ENCODE measurements around the gene RTN4IP1.
A peak's percentile ranks its signal among the peaks of the same experiment; 100 is the strongest.

RTN4IP1 gene

DNA sequence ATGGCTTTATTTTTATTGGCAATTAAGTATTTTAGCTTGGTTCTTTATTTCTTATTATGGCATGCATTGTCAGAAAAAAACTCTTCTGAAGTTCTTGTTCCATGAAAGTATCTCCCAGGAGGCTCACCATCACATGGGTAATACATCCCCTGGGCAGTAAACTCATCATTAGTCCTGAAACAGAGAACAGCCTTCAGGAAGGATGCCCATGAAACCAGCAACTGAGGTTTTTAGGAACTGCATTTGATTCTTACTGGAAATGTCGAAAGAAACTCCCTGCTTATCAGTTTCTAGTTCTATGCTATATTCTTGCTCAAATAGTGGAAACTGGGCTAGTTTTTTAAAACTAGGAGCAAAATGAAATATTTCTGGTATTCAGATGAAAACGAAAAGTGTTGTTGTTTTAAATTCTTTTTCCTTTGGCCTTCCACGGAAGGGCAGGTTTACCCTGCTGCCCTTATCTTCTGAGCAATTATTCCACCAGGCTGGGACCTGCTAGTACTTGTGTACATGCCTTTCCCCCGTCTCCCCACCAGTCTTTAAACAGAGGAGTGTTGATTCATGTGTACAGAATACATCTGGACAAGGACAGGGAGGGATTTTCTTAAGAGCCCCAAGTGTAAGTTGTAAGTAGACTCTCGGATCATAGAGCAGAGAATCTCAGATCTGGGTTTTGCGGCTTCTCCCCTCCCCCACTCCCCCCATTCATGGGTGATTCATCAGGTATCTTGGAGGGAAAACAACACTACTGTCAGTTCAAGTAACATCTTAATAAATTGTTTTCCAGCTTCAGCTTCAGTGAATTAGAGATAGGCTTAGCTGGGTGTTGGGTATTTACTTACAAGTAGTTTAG lies 81.5 kb downstream of the RTN4IP1 start:
- FAIRE-seq (no peak), DNase-seq (ENCODE audit: low spot score) (peak; percentile 30)

DNA sequence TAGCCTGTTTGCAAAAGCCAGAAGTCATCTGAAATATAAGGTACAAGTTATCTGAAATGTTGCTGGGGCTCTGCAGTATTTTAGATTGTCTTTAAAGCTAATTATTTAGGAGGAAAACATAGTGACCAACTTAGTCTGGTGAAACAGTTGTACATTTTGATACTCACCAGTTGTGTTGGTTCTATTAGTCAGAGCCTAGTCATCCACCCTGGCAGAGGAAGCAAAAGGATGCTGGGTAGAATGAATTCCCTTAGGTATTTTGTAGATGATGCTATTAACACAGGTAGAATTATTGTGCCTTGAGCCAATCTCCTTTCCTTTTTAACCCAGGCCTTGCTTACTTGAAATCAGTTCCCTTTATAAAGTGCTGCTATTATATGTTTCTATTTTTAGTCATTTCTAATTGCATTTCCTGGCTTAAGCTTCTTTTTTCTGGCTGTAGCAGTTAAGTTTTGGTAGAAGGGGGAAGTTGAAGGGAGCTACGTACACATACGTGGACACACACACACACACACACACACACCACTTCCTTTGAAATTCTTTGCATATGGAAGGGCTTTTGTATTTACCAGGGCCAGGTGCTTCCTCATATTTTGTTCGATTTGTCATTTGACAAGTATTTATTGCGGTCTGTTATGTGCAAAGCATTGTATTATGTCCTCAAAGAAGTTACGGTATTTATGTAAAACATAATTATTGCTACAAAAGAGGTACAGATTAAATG lies 82.4 kb downstream of the RTN4IP1 start:
- DNase-seq (ENCODE audit: low spot score) (peak; percentile 33), FAIRE-seq (no peak)

DNA sequence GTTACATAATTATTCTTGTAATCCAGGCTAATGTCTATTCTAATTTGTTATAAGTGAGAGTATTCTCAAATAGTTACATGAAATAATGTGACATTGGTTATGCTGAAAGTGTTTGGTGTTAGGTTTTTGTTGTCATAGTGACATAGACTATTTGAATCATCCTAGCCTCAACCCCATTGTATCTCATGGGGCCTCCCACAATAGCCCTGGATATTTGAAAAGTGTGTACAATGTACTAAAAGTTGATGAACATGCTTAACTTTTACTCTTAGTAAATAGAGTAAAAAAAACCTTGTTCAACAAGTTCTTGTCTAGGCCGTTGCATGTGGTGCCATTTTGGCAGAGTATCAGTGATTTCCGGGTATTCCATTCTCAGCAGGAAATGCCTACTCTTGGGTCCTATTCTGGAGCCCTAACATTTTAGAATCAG lies 83.0 kb downstream of the RTN4IP1 start:
- FAIRE-seq (no peak), DNase-seq (ENCODE audit: low spot score) (peak; percentile 12)

DNA sequence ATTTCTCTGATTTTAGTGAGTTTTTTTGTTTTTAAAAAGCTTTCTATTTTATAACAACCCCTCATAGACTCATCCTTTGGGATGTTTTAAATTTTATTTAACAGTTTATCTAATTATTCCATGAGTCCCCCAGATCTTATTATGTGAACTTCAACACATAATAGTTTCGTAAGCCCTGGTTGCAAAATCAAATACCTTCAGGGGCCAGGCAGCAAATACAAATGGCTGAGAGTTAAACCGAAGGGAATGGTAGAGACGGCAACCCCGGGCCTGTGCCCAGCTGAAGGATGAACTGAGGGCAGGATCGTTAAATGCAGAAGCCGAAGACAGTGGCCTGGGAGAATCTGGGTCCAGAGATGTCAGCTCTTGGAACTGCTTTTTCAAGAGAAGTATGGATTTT lies 88.4 kb downstream of the RTN4IP1 start:
- no peak for FAIRE-seq
- no peak for DNase-seq (ENCODE audit: low spot score)

DNA sequence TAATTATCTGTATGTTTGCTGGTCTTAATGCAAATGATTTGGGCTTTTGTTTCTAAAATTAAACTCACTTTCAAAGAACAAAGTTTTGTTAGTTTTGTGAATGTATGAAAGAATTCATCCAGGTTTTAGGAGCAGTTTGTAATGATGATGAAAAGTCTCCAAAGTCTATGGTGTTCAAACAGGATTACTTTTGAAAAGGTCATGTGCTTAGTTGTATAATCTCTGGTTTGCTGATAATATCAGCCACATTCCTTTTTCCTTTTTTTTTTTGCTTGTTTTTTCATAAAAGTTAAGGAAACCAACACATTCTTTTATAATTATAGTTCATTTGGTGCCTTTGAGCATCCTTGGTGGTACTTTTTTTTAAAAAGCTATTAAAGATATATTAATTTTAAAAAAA lies 88.9 kb downstream of the RTN4IP1 start:
- FAIRE-seq (no peak), DNase-seq (ENCODE audit: low spot score) (no peak)

DNA sequence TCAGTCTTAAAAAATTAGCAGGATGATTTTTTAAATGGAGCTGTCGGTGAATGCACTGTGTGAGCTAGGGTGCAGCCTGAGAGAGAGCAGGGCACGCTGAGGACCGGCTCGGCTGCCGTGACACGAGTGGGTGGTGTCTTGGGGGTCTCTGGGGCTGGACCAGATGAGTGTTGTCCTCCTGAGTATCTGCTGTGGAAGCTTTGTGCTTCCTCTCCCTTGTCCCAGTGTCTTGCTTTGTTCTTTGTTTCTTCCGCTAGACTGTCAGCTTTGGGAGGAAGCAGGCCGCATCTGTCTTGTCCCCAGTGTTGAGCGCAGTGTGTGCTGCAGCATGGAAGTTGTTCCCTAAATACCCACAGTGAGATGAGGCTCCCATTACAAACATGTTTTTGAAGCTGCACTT lies 89.4 kb downstream of the RTN4IP1 start:
- DNase-seq (ENCODE audit: low spot score) = no peak

DNA sequence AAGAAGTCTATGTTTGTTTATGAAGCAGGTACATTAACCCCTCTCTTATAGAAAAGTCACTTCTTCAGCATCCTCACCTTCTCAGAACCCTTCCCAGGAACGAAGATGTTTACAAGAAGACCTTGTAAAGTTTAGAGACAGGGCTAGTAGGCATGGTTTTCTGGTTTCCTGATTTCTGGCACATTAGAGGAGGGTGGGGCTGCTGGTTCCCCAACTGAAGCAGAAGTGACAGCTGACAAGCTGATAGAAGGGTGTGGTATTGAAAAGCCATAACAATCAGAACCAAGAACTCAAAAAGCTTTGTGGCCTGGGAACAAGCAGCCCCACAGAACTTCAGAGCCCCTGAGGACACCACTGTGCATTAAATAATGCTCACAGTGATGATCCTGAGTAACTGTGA lies 91.2 kb downstream of the RTN4IP1 start:
- FAIRE-seq (no peak), DNase-seq (ENCODE audit: low spot score) (no peak)

More for the DNA sequence above, 89.4 kb downstream of the RTN4IP1 start:
- no peak for FAIRE-seq

DNA sequence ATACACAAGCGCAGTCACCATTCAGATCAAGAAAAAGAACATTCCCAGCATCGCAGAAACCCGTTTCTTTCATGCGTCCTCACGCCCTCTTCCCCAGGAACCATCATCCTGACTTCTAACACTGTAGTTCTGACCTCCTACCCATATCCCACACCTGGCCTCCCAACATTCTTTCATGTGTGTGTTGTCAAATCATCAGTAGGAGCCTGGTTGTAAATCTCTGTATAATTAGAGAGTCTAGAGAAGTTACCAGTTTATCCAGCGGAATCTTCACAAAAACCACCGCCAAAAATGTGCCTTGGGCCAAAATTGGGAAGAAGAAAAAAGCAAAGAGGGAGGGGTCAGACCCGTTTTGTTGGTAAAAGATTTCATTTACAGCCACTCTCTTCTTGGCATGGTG lies 91.6 kb downstream of the RTN4IP1 start:
- DNase-seq (ENCODE audit: low spot score) = no peak
- FAIRE-seq = no peak

DNA sequence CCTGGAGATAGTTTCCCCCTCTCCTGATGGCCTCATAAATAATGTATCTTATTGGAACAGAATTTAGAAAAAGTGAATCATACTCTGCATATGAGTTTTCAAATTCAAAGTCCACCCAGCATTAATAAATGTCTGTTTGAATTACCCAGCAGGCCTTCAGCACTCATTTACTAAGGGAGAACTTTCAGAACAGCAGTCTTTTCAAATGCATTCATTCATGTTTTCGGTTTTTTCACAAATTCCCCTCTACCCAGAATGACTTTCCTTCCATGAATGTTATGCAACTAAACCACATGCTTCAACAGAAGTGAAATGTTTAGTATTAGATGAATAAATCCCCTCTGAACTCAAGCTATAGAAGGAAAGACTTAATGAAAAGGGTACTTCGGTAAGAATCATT lies 92.4 kb downstream of the RTN4IP1 start:
- DNase-seq (ENCODE audit: low spot score) (no peak), FAIRE-seq (no peak)

DNA sequence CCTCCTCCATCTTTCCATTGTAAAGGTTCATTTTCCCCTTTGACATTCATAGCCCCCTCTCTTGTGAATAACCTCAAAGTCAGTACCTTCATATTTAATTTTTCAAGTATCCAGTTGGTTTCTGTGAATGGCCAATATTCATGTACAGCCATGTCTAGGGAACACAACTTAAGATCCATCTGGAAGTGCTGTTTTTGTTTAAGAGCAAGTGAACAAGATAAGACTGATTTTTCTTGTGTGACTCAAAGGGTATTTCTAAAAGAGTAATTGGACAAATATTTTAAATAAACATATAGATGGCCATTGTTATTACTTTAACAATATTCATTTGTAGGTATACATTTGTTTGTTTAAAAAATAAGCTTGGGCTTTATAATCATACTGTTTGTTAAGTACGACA lies 92.9 kb downstream of the RTN4IP1 start:
- FAIRE-seq = no peak

DNA sequence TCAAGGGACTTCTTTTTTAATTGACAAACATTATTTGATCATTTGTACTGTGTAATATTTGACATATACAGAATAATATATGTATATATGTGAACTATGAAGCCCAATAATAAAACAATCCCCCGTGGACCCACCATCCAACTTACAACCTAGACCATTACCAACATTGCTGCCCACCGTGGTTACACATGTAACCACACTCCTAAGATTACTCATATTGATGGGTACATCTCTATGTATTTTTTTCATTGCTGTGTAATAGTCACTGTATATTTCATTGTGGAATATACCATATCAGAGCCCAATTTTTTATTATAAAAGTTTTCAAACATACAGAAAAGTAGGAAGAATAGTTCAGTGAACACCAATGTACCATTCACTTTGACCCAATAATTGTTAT lies 94.3 kb downstream of the RTN4IP1 start:
- FAIRE-seq = no peak
- no peak for DNase-seq (ENCODE audit: low spot score)

More for the DNA sequence above, 92.9 kb downstream of the RTN4IP1 start:
- no peak for DNase-seq (ENCODE audit: low spot score)

DNA sequence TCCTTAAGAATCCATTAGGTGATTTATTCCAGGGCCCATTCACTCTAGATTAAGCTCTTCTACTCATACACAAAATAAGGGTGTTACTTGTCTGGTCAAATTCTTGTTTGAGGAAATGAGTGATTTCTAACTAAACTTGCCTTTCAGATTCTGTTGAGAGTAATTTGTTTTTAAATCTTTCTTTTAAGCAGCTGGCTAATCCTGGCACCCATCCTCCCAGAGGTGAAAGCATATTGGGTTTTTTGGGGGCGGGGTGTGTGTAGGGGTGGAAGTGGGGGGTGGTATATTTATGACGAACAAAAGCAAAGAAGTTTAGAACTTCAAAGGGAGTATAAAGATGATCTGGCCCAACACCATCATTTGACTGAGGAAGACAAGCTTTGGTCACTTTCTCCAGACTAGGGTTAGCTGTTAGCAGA lies 94.7 kb downstream of the RTN4IP1 start:
- no peak for FAIRE-seq

DNA sequence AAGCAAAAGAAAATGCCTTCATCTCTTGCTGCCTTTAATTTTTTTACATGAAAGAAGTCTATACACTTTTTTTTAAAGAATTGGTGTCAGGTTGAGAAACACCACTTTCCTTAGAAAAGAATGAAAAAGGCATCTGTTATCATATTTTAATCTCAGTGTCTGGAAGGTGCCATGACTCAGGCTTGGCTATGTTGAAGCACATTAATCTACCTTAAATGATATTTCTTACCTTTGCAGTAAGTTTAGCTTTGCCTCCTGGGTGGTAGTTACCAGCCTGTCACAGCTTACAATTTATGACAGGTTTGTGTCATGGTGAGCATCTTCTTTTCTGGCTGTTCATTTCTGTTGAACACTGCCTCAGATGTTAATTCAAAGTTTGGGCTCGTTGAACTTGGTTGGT lies 95.3 kb downstream of the RTN4IP1 start:
- no peak for DNase-seq (ENCODE audit: low spot score)
- no peak for FAIRE-seq

More for the DNA sequence above, 94.7 kb downstream of the RTN4IP1 start:
- no peak for DNase-seq (ENCODE audit: low spot score)

DNA sequence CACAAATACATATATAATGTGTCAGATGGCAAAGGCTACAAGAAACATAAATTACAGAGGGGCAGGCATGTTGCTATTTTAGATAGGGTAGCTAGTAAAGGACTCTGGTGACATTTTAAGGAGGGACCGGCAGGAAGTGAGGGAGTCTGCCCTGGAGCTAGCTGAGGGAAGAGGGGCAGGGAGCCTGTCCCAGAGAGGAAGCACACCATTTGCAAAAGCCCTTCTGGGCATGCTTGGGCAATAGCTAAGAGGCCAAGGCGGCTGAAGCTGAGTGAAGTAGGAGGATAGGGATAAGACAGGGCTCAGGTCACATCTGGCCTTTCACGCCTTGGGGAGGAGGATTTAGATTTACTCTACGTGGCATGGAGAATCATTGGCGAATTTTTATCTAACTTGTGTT lies 96.2 kb downstream of the RTN4IP1 start:
- FAIRE-seq = no peak
- no peak for DNase-seq (ENCODE audit: low spot score)

DNA sequence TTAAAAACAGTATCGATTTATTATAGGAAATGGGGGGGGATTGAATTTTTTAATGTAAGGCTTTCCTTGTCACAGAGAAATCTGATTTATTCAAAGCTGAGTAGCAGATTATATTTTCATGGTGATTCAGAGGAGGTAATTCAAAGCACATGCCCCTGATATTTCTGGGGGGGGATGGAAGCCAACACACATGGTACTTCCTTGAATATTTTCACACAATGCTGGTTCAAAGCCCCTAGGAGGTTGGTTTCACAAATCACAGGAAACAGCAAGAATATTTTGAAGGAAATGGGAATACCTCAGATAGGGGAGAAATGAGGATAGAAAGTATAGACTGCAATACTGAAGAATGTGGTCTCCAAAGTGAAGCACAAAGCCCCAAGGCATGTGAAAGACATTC lies 98.8 kb downstream of the RTN4IP1 start:
- FAIRE-seq (no peak), DNase-seq (ENCODE audit: low spot score) (no peak)

DNA sequence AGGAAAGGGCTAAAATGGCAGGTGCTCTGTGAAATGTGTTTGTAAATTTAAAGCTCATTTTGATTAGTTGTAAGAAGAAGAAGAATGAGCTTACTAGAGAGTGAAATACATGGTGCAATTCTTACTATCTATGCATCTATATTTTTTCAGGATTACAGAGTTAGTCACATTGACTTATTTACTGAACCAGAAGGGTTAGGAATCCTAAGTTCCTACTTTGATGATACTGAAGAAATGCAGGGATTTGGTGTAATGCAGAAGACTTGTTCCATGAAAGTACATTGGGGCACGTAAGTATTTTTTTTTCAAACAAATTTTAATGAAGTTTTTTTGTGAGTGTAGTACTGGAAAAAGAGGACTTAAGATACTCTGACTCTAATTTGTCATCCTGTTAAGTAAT lies 99.3 kb downstream of the RTN4IP1 start:
- DNase-seq (ENCODE audit: low spot score) (no peak), FAIRE-seq (no peak)

DNA sequence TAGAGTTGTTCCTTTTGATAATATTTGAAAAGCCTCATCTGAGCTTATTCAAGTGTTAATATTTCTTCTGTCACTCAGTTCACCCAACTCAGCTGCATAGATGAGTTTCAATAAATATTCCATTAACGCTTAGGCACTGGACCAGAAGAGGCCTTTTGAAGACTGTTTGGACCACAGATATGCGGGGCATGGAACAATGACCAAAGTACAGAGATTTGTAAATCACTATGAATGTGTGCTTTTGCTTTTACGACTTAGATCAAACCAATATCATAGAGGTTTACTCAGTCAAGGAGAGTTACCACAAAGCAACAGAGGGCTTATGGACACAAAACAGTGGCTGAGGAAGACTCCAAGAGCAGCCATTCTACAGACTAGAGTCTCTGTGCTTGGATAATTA lies 99.9 kb downstream of the RTN4IP1 start:
- no peak for DNase-seq (ENCODE audit: low spot score)

DNA sequence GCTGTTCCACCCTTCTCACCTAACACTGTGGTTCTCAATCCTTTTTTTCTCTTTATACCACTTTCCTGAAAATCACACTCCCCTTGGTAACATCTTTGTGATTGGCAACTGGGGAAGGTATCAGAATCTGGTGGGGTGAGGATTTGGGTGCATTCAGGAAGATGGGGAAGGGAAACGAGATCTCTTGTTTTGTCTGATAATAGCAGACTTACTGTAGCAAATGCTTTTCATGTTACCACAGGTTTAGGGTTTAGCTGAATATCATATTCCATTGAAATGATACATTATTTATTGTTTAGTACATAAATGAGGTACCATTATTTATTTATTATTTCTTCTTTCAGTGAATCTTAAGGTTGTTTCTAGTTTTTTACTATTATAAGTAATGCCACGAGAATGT lies 100.8 kb downstream of the RTN4IP1 start:
- DNase-seq (ENCODE audit: low spot score) (no peak), FAIRE-seq (no peak)

More for the DNA sequence above, 99.9 kb downstream of the RTN4IP1 start:
- FAIRE-seq = no peak

DNA sequence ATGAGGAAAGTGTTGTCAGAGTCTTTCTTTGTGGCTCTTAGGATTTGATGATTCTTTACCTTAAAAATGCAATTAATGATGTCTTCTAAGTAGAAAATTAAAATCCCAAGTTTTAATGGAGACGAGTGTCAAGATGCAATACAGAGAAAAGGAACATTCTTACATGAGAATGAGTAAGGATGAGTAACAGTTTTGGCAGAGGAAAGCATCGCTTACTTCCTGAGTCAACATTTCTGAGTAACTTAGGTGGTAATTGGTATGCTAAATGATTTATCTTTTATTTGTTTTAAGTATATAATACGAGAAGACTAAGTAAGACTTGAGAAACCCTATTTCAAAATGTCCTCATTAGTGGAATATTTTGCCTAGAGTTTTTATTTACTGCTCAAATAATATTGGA lies 101.3 kb downstream of the RTN4IP1 start:
- DNase-seq (ENCODE audit: low spot score) = peak; percentile 40
- no peak for FAIRE-seq

DNA sequence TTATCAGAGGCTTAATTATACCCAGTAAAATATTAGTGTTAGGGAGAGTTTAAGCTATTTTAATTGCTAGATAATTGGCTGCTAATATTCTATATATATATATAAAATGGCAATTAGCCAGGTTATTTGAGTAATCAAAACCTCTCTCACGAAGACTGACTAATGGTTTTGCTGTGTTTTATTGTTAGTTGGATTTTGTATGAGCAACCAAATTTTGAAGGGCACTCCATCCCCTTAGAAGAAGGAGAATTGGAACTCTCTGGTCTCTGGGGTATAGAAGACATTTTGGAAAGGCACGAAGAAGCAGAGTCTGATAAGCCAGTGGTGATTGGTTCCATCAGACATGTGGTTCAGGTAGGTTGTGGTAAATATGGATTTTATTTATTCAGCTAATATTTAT lies 102.2 kb downstream of the RTN4IP1 start:
- no peak for FAIRE-seq
- DNase-seq (ENCODE audit: low spot score) = no peak

DNA sequence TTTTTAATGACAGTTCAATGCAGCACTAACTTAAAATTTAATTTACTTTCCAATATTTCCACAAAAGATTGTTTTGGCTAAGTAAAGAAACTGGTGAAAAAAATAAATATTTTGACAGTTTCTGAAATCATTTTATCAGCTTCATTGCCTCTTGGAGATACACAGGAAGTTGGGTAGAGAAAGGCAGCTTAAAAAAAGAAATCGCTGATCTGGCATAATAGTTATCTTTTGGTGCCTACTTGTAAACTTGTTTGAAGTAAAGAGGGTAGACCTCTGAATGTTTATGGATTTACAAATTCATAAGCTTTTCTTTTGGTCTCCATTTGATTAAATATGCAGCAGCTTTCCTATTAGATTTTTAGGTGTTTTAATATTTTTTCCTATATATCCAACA lies 103.4 kb downstream of the RTN4IP1 start:
- FAIRE-seq (no peak), DNase-seq (ENCODE audit: low spot score) (no peak)

DNA sequence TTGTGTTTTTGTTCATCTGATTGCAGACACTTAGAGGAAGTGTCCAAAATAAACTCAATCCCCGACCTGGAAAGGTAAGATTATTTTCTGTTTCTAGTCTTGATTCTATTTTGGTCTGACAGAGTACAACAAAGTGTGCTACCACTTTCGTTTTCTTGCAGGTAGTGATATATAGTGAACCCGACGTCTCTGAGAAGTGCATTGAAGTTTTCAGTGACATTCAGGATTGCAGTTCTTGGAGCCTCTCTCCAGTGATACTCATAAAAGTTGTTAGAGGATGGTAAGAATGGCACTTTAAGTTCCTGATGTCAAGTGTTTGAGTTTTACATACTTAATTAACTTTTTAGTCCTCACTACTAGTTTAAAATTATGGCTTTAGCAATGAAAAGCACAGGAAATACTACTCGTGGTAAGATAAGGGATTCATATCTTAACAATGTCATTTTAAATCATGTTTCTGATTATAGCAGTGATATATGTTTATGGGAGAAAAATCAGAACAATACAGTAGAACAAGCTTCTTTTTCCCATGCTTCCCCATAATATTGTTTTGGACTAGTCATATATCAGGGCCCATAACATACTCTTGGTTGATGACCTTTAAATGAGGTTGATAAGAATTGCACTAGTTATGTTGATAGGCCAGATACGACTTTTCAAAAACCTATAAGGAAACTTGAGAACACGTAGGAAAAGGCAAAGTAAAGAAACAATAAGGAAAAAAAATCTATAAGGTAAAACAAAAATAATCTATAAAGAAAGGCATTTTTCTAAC lies 104.0 kb downstream of the RTN4IP1 start:
- no peak for DNase-seq (ENCODE audit: low spot score)
- FAIRE-seq = no peak
